Astrocyte of the spinal cord (primary cell): Measurements from ENCODE around the gene TVP23A.
"Not testable (repeated sequence)": the region's sequence is repeated elsewhere in the genome, so short reads cannot be mapped to it uniquely, and the experiment has no call there.

ENCODE experiments used
- DNase-seq: peaks from one replicate; pipeline ENCODE4 v3.0.0; 2011; ENCODE audit warnings: low read depth, low spot score
- H3K4me3 ChIP-seq: 2 replicates; pipeline ENCODE4 v1.5.1; 2011; ENCODE audit warnings: low read depth, mild to moderate bottlenecking, low read length, moderate library complexity
- in situ Hi-C: cut with HindIII; loops from 2 replicates; pipeline ENCODE4 v1.10.0; 2017; ENCODE audit warnings: low sequenced_read_pairs
- TF ChIP-seq, protein P1 (sequence below): IDR thresholded peaks from 2 replicates; pipeline ENCODE4 v1.5.1; 2012; ENCODE audit warnings: low read depth, mild to moderate bottlenecking, low read length, inconsistent platforms

Gene TVP23A

GRCh38 chr16:10805334-10805733, 13.3 kb downstream of the TVP23A start:
- in situ Hi-C loops: no loop called here
- DNase-seq: no peak
- no peak overlapping the region for H3K4me3 ChIP-seq
- TF ChIP-seq, protein P1, sequence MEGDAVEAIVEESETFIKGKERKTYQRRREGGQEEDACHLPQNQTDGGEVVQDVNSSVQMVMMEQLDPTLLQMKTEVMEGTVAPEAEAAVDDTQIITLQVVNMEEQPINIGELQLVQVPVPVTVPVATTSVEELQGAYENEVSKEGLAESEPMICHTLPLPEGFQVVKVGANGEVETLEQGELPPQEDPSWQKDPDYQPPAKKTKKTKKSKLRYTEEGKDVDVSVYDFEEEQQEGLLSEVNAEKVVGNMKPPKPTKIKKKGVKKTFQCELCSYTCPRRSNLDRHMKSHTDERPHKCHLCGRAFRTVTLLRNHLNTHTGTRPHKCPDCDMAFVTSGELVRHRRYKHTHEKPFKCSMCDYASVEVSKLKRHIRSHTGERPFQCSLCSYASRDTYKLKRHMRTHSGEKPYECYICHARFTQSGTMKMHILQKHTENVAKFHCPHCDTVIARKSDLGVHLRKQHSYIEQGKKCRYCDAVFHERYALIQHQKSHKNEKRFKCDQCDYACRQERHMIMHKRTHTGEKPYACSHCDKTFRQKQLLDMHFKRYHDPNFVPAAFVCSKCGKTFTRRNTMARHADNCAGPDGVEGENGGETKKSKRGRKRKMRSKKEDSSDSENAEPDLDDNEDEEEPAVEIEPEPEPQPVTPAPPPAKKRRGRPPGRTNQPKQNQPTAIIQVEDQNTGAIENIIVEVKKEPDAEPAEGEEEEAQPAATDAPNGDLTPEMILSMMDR: no peak

- no peak overlapping the region for H3K4me3 ChIP-seq
- DNase-seq: no peak
- TF ChIP-seq, protein P1: no peak
- in situ Hi-C loops: no loop called here
Measured at GRCh38 chr16:10799736-10800135, 18.9 kb downstream of the TVP23A start.

DNA sequence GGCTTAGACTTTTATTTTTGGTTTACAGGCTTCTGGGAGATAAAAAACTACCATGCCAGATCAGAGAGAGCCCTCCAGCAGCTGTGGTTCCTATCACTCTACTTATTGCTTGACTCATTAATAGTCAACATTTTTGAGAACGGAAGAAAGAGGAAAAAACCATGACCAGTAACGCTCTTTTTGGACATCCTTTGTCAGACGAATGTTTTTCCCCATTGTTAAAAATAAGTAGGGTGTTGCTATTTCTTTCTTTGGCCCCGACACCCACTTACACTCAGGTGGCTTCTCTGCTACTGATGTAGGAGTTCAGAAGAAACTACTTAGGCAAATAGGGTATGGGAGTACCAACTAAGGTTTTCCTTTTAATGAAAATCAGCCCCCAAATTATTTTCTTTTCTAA, 27.5 kb downstream of the TVP23A start:
- no peak overlapping the region for H3K4me3 ChIP-seq
- TF ChIP-seq, protein P1: no peak
- DNase-seq: no peak
- in situ Hi-C loops: no loop called here

DNA sequence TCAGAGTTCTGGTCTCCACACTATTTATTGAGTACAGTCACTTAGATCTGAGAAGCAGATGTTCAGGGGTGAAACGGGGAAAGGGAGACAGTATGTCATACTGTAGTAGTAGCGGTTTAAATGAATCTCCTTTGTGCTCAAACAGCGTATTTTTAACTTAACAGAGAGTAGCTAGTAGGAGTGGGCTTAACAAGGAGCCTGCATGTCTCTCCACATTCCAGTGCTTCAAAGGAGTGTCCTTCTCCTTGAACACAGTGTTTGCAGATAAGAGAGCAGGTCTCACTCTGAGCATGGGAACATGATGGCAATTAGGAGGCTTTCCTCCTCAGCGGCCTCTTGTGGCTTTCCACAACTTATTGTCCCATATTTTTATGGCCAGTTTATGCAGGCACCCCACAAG, 30.0 kb downstream of the TVP23A start:
- DNase-seq, H3K4me3 ChIP-seq, in situ Hi-C loops: not testable (repeated sequence)

- H3K4me3 ChIP-seq: no peak overlapping the region
- in situ Hi-C loops: no loop called here
- no peak for DNase-seq
- TF ChIP-seq, protein P1: no peak
Measured at GRCh38 chr16:10787304-10787703, 31.3 kb downstream of the TVP23A start.

DNA sequence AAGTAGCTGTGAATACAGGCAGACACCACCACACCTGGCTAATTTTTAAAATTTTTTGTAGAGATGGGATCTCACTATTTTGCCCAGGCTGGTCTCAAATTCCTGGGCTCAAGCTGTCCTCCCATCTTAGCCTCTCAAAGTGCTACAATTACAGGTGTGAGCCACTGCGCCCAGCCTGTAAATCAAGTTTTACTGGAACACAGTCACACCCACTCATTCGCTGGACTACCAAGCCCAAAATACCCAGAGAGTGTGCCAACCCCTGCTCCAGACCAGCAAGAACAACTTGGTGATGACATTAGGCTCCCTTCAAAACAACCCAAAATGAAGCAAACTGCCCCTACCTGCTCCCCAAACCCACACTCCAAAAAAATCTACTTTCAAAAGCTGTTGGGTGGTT, 36.0 kb downstream of the TVP23A start:
- DNase-seq: no peak
- TF ChIP-seq, protein P1: no peak
- in situ Hi-C loops: no loop called here
- no peak overlapping the region for H3K4me3 ChIP-seq

GRCh38 chr16:10780628-10781027, 38.0 kb downstream of the TVP23A start:
- no peak for DNase-seq
- no peak overlapping the region for H3K4me3 ChIP-seq
- in situ Hi-C loops: no loop called here
- TF ChIP-seq, protein P1: no peak

DNA sequence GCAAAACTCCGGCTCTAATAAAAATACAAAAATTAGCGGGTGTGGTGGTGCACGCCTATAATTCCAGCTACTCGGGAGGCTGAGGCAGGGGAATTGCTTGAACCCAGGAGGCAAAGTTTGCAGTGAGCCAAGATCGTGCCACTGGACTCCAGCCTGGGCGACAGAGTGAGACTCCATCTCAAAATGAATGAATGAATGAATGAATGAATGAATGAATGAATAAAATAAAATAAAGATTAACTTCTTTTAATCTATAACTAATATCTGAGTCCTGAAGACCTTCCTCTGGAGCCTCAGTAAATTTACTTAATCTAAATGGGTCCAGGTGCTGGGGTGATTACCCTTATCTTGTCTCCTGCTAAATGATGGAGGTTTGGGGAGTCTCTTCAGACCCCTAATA, 38.7 kb downstream of the TVP23A start:
- in situ Hi-C loops, DNase-seq, H3K4me3 ChIP-seq: not testable (repeated sequence)
